Globus pallidus (tissue), 1 donor: Measurements from ENCODE around the gene LGALS8.
"Not testable (repeated sequence)": the region's sequence is repeated elsewhere in the genome, so short reads cannot be mapped to it uniquely, and the experiment has no call there.

ENCODE experiments used
- DNase-seq: peaks from one replicate; pipeline ENCODE4 v3.0.0-alpha.2; 2015; ENCODE audit warnings: low spot score

LGALS8 gene

DNA sequence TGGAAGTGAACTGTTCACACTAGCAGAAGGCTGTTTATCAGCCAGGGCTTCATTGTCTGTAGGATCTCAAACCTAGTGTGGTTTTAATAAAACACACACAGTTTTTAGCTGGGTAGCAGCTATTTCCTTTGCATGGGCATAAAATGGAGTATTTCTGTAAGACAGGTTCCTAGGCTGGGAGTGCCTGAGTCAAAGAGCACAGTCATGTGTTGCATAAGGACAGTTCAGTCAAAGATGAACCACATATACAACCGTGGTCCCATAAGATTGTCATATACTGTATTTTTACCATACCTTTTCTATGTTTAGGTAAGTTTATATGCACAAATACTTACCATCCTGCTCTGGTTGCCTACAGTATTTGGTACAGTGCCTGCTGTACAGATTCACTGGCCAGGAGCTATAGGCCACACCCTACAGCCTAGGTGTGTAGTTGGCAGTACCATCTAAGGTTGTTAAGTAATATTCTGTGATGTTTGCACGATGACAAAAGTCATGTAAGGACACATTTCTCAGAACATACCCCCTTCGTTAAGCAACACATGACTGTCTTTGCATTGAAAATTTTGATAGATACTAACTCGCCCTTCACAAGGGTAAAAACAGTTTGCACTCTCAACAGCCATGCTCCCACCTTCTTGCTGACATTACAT, 17.2 kb downstream of the LGALS8 start:
- no peak for DNase-seq

DNA sequence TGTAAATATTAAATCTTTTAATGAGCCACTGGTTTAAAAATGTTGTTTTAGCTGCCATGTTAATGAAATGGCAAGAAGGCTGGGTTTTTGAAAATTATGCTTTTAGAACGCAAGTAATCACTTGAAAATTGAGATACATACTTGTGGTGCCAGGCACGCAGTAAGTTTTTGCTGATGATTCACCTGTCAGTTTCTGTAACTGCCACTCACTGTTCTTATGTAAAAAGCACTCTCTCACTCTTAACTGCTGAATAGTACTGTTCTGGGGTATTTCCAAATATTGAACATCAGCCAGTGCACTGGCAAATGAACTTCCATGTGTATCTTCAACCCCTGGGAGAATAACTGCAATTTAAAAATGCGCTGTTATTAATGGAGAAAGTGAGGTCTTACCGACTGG, 17.9 kb downstream of the LGALS8 start:
- no peak for DNase-seq

DNA sequence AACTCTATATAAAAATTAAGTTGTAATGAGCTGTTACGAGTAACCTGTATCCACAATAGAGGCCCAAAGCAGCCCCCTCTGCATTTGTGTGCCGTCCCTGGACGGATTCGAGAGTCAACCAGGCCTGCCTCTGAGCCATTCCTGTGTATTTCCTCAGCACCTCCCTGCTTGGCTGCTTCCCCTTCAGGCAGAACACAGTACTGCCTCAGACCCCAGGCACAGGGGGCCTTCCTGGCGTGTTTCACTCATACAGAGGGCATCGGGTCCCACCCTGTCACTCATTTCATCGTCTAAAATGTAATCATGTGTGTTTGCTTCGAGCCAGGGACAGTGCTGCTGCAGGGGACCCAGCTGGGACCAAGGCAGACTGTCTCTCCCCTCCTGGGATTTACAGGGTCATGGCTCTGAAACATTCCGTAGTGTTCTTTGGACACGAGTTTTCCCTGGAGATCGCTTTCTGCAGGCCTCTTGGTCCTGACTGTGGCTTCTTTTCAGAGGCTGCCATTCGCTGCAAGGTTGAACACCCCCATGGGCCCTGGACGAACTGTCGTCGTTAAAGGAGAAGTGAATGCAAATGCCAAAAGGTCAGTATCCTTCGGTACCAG, 19.4 kb downstream of the LGALS8 start:
- no peak for DNase-seq

DNA sequence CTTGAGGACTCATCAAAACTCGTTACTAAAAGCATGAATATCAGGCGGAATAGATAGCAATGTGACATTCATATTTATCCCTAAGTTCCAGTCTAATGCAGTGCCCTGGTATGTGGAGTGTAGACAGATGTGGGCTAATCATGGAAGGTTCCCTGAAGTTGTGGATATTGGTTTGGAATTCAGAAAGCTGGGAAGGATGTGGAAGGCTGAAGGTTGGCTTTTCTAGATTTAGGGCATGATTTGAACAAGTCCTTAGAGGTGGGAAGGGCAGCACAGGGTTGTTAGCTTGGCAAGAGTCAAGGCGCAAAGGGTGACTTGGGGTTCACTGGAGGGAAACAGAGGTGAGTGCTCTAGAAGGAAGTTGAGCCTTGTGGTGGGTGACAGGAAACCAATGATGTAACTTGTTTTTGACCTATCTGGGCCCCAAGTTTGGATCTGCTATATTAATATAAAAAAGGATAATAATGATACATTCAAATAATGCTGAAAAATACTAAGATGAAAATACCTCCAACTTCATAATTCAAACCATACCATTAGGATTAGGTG, 21.9 kb downstream of the LGALS8 start:
- DNase-seq: no peak

DNA sequence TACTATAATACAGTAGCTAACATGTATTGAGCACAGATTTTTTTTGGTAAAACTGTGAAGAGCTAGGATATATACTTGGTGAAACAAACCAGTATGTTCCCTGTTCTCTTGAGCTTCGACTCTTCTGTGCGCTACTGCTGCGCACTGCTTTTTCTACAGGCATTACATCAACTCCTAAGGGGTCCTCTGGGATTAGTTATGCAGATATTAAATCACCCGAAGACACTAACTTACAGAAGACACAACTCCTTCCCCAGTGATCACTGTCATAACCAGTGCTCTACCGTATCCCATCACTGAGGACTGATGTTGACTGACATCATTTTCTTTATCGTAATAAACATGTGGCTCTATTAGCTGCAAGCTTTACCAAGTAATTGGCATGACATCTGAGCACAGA, 24.7 kb downstream of the LGALS8 start:
- no peak for DNase-seq

DNA sequence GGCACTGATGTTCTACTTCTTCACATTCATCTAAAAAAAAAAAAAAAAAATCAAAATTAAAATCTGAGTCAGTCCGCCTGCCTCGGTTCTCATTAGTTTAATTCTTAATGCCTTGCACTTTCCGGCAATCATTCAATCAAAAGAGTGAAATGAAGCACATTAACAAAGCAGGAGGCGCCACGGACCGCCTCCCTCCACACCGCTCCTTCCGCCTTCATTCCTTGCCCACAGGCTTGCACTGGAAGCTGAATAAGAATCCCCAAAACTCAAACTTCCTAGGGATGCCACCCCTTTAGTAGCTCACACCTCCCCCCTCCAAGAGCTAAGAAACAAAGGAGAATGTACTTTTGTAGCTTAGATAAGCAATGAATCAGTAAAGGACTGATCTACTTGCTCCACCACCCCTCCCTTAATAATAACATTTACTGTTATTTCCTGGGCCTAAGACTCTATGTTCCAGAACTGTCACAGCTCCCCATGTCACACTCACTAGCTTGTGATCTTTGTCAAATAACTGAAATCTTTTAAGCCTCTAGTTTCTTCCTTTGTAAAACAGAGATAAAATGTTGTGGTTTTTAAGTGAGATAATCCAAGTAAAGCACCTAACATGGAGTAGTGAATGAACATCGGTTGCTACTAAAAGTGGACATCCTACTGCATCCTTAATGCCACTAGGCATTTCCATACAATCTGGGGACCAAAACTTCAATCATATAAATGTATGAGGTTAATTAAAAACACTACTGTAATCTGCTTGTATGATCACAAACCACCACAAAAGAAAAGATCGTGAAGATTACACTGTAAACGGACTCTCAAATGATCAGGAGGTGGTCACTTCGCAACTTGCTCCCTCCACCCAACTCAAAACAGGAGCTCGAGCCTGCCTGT, 27.4 kb downstream of the LGALS8 start:
- DNase-seq: no peak

DNA sequence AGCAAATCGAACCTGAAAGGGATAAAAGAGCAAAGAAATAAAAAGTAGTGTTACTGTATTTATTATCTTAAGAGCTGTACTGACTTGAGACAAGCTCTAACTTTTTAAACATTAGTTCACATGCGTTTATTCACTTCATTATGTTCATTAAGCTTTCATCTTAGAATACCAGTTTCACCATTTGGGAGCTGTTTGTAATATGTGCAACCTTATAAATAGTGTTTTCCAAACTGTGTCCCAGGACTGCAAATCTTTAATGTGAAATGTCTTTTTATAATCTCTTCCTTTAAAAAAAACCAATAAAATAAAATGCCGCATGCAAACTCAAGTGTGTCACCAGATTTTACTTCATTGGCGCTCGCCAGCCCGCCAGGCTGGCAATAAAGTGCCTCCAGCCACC, 28.3 kb downstream of the LGALS8 start:
- no peak for DNase-seq

DNA sequence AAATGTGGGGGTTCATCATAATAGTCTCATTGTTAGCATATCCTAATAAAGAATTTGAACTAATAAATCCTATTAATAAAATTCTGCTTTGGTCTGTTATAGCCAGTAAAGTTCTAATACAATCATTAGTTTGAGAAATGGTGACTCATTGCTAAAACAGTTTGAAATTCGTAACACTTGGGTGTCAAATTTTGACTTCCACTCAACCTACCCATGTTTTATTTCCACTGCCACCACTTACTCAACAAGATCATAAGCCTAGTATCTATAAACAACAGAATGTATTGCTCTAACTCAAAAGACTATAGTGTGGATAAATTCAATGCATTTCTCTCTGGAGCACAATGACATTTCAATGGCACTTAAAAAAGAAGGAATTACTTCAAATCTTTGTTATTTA, 29.1 kb downstream of the LGALS8 start:
- no peak for DNase-seq

DNA sequence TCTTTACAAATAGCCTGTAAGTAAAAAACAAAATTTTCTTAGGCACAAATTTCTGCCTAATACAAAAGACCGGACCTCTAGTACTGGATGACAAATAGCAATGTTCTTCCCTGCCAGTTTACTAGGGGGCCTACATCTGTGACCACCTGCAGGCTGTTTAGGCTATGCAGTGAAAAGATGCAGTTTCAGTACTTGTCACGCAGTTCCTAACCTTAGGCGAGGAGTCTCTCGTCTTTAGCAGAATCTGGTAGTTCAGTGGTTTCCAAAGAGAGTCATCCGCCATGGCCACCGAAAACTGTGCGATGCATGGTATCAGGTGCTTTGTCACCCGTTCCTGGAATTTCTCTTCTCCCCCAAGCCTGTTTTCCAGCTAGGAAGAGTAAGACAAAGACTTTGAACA, 29.6 kb downstream of the LGALS8 start:
- no peak for DNase-seq

DNA sequence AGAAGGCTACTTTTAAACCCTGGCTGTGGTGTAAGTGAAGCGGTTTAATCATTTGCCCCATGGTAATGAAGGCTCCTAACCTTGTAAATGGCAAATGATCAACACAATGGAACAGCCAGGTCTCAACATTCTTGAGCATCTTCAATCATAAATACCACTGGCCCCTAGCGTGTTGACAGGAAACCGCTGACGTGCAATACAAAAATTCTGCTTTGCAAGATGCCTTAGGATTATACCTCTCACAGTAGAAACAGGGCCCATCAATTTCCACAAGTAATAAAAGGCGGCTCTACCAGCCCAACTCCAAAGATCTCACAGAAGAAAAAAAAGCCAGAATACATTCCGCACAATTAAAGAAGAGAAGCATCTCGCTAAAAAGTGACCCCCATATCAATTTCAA, 32.8 kb downstream of the LGALS8 start:
- DNase-seq: no peak

DNA sequence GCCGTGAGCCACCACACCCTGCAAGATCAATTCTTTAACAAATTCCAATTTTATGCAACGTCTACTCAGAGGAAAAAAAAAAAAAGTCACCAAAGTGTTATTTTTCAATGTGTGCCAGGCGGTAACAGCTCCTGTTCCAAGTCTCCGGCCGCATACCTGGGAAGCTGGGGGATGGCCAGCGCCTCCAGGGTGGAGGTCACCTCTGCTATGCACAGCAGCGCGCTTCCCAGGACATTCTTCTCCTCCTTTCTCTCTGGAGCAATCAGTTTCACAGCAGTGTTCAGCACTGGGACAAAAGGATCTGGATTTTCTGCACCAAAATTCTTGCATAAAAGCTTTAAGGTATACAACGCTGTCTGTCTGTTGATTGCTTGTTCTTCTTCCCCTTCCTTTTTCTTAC, 34.3 kb downstream of the LGALS8 start:
- no peak for DNase-seq

DNA sequence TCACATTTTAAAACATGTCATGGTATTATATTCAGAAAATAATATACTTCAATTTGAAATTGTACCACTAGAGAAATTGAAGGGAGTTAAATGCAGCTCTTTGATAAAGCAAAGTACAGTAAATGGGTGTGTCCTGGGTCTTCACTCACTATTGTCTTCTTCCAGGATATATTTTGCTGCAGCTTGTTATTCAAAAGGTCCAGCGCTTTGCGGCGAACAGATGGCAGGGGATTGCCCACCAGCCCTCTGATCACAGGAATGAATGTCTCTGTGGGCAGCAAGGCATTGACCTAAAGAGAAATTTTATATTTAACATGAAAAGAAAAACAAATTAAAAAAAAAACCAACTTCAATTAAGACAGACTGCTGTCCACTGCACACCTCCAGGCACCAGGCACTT, 35.1 kb downstream of the LGALS8 start:
- DNase-seq: no peak

DNA sequence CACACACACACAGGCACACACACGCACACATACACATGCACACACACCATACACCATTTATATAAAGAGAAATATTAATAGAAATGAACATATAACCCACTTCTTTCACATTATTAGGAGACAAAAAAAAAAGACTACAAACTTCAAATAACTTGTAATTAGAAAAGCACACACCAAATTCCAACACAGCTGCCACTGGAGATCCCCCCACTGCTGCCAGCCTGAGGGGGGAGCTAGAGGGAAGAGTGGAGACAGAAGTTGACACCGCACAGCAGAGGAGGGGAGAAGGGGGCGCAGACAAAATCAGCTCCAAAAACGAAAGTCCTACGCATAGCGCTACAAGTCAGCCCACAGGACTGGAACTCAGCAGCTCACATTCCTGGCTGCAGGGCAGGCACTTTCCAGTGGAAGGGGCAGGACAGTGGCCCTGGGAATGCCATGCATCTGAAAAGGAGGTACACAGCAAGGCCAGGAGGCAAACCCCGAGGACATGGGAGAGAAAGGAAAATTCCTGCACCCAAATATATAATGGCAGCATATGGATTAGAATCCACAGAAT, 36.5 kb downstream of the LGALS8 start:
- no peak for DNase-seq

DNA sequence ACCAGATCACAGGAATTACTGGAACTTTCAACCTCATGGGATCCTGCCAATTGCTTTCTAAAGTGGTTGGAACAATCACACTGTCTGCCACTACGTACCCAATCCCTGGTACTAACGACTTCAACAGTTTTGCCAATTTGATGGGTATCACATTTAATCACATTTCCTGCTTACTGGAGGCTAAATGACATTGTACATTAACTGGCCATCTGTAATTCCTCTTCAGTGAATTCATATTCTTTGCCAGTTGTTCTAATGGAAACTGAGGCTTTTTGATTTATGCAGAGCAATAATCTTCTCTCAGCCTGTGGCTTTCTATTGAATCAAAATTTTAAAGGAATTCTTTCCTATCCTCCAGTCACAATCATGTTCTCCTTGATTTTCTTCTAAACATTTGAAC, 38.2 kb downstream of the LGALS8 start:
- no peak for DNase-seq

DNA sequence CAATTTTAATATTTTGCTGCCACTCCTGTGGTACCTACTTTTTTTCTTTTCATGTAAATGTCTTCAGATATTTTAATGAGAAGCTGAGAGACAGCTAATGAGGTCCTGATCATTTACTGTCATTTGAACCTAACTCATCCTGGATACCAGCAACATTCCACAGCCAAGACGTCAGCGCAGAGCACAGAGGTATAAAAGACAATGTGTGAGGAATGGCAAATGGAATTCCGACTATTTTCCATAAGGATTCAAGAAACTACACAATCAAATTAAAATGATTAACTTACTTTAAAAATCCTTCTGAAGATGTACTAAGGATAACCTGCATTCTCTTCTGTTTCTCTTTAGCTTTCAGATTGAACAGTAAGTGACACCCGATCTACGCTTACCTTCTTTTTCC, 41.7 kb downstream of the LGALS8 start:
- DNase-seq: no peak

DNA sequence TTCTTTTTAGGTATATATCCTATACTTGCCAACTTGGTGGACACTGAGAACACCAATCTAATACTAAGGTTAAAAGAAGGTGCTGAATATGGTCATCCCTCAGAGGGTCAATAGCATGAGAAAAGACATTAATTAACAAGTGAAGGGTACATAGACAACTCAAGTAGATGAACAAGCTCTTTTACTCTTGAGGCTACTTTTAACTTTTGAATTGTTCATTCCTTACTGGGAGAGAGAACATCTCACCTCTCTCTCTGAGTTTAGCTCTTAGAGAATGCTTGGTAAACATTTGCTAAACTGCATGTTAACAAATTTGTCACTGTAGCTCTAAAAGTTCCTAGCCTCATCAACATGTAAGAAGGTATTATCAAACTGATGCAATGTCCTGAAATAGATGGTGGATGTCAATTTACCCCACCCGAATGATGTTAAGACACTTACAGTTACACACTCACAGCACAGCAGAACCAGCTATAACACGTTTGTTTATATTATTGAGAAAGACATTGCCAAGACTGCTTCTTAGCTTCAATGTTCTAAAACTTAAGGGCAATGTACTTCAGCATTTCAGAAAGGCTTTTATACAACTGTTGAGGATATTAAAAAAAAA, 44.6 kb downstream of the LGALS8 start:
- DNase-seq: no peak

DNA sequence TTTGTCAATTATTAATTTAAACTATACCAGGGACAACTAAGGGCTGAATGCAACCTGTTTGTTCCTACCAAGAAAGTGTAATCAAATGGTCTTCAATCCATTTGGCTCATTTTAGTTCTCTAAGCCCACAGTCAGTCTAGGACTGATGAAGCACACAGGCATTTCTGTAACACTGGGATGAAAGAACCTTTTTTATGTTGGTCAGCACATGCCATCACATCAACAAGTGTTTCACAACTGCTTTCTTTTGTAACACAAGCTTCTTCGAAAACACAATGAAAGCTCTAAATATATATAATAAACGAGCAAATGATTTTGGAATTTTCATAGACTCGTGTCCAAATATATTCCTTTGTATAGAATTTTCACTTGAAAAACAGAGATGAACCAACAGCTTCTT, 51.7 kb downstream of the LGALS8 start:
- peak; percentile 45 for DNase-seq

DNA sequence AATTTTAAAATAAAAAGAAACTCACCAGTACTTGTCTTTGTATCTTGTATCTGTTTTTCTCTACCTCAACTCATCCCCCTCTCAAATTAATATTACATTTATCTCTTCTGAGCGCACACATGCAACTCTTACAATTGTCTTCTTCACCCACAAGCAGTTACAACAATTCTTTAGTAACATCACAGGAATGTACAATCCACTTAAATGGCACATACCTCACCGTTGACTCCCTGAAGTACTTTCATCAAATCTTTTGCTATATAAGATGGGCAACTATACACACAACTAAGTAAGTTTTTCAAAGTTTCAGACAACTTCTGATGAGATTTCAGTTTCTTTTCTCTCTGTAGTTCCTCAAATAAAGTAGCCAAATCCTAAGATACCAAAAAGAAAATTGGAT, 52.2 kb downstream of the LGALS8 start:
- DNase-seq: no peak

DNA sequence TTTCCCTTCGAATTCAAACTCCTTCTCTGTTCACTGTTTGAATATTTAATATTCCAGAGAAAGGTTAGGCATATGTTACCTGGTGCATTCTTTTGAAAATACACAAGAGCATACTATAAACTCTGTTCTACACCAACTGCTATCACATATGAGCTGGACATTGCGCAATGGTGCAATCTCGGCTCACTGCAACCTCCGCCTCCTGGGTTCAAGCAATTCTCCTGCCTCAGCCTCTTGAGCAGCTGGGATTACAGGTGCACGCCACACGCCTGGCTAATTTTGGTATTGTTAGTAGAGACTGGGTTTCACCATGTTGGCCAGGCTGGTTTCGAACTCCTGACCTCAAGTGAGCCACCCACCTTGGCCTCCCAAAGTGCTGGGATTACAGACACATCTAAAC, 53.3 kb downstream of the LGALS8 start:
- not testable (repeated sequence) for DNase-seq

DNA sequence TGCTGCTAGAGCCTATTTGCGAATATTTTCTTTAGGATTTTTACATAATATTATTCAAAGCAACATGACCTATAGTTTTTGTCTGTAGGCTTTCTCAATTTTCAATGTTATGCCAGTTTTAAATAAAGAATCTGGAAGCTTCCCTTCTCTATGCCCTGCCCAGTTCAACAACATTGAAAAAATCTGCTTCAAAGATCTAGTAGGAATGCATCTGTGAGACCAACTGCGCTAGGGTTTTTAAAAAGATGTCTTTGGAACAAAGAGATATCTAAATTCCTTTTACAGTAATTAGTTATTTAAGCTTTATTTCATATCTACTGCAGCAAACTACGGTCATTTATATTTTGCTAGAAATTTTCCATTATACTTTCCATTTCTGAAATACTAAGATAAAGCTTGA, 54.9 kb downstream of the LGALS8 start:
- DNase-seq: no peak

DNA sequence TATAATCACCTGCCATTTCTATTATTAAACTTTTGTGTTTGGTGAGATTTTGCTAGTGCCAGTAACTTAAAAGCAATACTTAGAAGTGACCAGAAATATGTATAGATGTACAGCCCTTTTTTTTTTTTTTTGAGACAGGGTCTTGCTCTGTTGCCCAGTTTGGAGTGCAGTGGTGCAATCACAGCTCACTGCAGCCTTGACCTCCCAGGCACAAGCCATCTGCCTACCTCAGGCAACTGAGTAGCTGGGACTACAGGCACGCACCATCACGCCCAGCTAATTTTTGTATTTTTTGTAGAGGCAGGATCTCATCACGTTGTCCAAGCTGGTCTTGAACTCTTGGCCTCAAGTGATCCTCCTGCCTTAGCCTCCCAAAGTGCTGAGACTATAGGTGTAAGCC, 56.6 kb downstream of the LGALS8 start:
- DNase-seq: not testable (repeated sequence)

DNA sequence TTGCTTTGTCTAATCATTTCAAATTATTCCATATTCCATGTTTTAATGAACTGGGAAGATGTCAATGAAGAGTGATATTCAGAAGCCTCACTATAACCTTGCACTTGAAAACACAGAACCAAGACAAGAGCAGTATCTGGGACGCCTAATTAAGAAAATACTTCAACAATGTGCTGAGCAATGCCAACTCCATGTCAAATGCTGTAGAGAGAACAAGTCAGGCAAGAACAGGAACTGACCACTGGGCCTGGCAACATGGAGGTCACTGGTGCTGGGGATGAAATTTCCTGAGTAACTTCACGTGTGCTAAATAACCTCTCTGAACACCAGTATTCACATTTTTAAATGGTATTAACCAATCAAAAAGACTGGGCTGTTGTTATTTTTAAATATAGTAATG, 57.7 kb downstream of the LGALS8 start:
- no peak for DNase-seq
